Bronchial epithelial cell (primary cell): ENCODE data around the gene KRTAP2-4. TPM values are rescaled to one million over a fixed set of nuclear protein-coding genes. Genes with fewer than 3 reads are reported as not detected.
"Not testable (repeated sequence)": the region's sequence is repeated elsewhere in the genome, so short reads cannot be mapped to it uniquely, and the experiment has no call there.

Experiments used
- DNase-seq: peaks from one replicate; pipeline ENCODE4 v3.0.0-alpha.2; 2010; ENCODE audit warnings: low read depth
- FAIRE-seq: peaks from 2 replicates; lab custom pipeline; 2011; peaks lifted over from hg19 to GRCh38; lab: Jason Lieb, UNC
- H3K27me3 ChIP-seq: 2 replicates; pipeline ENCODE4 v1.5.1; 2011; ENCODE audit warnings: low read length; ENCODE audit not compliant: control insufficient read depth, insufficient read depth
- H3K36me3 ChIP-seq: 2 replicates; pipeline ENCODE4 v1.5.1; 2011; ENCODE audit warnings: low read length; ENCODE audit not compliant: control insufficient read depth, insufficient read depth
- H3K4me3 ChIP-seq: 2 replicates; pipeline ENCODE4 v1.5.1; 2011; ENCODE audit warnings: mild to moderate bottlenecking, low read depth, low read length, control low read depth
- total RNA-seq: library from RNA; depleted of rRNA; stranded (reverse); fragments of >200 nt; gene quantifications from 2 replicates; pipeline ENCODE4 v1.2.1, GENCODE V29; 2014
- TF ChIP-seq, protein P1 (sequence below): IDR thresholded peaks from 2 replicates; pipeline ENCODE4 v1.5.1; 2011; ENCODE audit warnings: mild to moderate bottlenecking, moderate library complexity, low read length, control low read depth, inconsistent platforms; ENCODE audit not compliant: insufficient read depth, severe bottlenecking

KRTAP2-4 gene
- total RNA-seq, 1 donor from 2014 or later, result not detected

DNA sequence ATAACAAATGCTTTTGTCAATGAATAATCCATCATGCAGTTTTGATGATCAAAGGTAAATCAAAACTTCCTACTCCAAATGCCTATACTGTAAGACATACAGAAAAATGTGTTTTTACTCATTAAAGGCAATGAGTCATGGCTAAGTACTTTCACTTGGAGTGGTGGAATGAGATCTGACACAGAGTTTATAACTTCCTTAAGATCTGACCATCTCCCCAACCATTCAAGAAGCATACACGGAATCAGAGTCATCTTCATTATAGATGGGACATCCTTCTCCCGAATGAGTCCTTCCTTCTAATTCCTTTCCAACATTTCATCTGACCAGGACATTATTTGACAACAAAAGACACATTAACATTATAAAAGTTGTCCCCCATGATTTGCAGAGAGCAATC lies 17.7 kb upstream of the KRTAP2-4 start:
- peak; percentile 77 for FAIRE-seq
- not testable (repeated sequence) for H3K36me3 ChIP-seq

DNA sequence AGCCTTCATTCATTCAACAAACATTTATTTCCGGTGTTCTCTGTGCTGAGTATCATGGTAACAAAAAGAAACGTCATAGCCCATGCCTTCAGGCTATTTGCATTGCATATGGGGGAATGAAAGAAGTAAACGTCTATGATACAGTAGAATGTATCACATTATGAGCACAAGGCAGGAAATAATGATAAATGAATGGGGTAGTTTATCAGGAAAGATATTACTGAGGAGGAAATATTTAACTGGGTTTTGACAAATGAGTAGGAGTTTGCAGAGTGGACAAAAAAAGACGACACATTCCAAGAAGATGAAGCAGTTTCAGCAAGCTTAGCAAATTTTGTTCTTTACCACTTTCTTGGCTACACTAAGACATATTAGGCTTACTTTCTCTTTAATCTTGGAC lies 16.9 kb upstream of the KRTAP2-4 start:
- DNase-seq (peak; percentile 94), FAIRE-seq (no peak)
- H3K36me3 ChIP-seq, result no peaks in the 10 kb centered on the region
- TF ChIP-seq, protein P1, sequence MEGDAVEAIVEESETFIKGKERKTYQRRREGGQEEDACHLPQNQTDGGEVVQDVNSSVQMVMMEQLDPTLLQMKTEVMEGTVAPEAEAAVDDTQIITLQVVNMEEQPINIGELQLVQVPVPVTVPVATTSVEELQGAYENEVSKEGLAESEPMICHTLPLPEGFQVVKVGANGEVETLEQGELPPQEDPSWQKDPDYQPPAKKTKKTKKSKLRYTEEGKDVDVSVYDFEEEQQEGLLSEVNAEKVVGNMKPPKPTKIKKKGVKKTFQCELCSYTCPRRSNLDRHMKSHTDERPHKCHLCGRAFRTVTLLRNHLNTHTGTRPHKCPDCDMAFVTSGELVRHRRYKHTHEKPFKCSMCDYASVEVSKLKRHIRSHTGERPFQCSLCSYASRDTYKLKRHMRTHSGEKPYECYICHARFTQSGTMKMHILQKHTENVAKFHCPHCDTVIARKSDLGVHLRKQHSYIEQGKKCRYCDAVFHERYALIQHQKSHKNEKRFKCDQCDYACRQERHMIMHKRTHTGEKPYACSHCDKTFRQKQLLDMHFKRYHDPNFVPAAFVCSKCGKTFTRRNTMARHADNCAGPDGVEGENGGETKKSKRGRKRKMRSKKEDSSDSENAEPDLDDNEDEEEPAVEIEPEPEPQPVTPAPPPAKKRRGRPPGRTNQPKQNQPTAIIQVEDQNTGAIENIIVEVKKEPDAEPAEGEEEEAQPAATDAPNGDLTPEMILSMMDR, result no peak
- no peak overlapping the region for H3K4me3 ChIP-seq
- H3K27me3 ChIP-seq, result no peaks in the 10 kb centered on the region

More for the DNA sequence above, 17.7 kb upstream of the KRTAP2-4 start:
- DNase-seq, result peak; percentile 25
- H3K27me3 ChIP-seq, H3K4me3 ChIP-seq: not testable (repeated sequence)

DNA sequence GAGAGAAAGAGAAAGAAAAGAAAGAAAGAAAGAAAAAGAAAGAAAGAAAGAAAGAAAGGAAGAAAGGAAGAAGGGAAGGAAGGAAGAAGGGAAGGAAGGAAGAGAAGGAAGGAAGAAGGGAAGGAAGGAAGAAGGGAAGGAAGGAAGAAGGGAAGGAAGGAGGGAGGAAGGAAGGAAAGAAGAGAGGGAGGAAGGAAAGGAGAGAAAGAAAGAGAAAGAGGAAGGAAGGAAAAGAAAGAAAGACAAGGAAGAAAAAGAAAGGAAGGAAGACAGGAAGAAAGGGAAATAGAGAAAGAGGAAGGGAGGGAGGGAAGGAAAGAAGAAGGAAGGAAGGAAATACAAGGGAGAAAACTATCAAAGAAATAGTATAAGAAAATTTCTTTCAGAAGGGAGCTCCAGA lies 11.1 kb upstream of the KRTAP2-4 start:
- H3K36me3 ChIP-seq, result no peaks in the 10 kb centered on the region
- no peak for FAIRE-seq

DNA sequence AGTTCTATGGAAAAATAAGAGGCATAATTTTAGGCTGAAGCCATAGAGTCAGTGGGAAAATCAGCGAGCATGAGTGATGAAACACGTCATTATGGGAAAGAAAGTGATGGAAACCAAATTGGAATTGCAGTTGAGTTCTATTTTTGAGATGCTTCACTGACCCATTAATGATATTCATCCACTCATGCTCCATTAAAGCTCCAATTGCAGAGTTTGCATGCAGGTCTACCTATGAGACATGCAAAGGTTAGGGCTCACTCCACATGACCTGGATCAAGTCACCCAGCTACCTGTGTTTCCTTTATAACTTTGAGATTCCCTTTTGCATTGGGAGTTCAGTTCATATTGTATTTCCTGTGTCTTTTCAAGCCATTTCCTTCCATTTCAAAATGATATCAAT lies 8.0 kb upstream of the KRTAP2-4 start:
- no peaks in the 10 kb centered on the region for H3K36me3 ChIP-seq
- TF ChIP-seq, protein P1, result no peak
- no peak overlapping the region for H3K4me3 ChIP-seq
- no peak for DNase-seq
- peak; percentile 36 for FAIRE-seq
- no peaks in the 10 kb centered on the region for H3K27me3 ChIP-seq

More for the DNA sequence above, 11.1 kb upstream of the KRTAP2-4 start:
- TF ChIP-seq, protein P1, result no peak
- DNase-seq, result no peak
- H3K27me3 ChIP-seq, result no peaks in the 10 kb centered on the region
- H3K4me3 ChIP-seq, result no peak overlapping the region

DNA sequence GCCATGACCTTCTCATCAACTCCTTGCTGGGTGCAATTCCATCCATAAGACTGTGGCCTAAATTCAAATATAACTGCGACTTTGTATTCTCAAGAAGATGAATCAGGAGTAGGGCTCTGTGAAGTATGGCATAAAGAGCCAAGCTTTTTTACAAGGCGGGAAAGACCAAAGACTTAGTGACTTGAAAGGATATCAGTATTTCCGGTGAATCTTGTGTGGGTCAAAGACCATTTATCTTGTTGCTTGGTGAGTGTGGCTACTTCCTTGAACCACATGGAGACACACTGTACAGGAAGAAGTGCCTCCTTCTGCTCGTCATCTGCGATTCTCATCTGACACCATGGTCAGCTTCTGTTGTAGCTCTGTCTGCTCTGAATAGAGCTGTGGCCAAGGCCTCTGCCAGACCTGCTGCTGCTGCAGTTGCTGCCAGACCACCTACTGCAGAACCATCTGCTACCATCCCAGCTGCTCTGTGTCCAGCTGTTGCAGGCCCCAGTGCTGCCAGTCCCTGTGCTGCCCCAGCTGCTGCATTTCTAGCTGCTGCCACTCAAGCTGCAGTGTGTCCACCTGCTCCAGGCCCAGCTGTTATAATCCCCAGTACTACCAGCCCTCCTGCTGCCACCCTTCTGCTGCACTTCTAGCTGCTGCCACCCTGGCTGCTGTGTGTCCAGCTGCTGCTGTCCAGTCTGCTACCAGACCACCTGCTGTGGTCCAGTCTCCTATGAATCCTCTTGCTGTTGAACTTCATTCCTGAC lies 6.1 kb upstream of the KRTAP2-4 start:
- FAIRE-seq, result peak; percentile 50
- no peak overlapping the region for H3K4me3 ChIP-seq
- no peaks in the 10 kb centered on the region for H3K36me3 ChIP-seq
- TF ChIP-seq, protein P1, result no peak
- H3K27me3 ChIP-seq, result no peaks in the 10 kb centered on the region
- DNase-seq, result no peak

DNA sequence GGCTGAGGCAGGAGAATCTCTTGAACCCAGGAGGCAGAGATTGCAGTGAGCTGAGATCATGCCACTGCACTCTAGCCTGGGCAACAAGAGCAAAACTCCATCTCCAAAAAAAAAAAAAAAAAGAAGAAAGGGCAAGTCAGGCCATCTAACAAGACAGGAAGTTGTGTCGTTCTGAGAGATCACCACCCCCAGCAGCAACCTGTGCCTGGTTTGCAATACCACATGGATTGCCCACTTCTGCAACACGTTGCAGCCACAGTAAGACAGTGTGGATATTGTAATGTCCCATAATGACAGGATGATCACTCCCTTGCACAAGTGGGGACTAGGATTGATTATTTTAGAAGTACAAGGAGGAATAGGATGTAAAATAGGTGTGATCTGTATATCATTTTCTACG lies 3.4 kb upstream of the KRTAP2-4 start:
- FAIRE-seq (no peak), DNase-seq (no peak)
- Histone ChIP-seq H3K27me3 (no peaks in the 10 kb centered on the region), H3K36me3 (no peaks in the 10 kb centered on the region), H3K4me3 (no peak overlapping the region)
- TF ChIP-seq, protein P1, result no peak
